Transverse colon (tissue), 4 donors: ENCODE results near the gene AMER3.

ENCODE experiments used
- CTCF ChIP-seq, 5 experiments: fragments of 200-600 bp in 3 of 5; fragments of 450-650 bp in 2 of 5; sonication (generic) in 3 of 5; IDR thresholded peaks; 1 replicate in 2 of 5; 2 replicates in 3 of 5; pipeline ENCODE4 v1.5.1; 2016 to 2017; ENCODE audit warnings: antibody characterized with exemption in 5 of 5, inconsistent platforms in 3 of 5, mild to moderate bottlenecking in 2 of 5, moderate library complexity in 1 of 5
- EP300 ChIP-seq: sonication (generic); formaldehyde crosslinking; IDR thresholded peaks from one replicate; pipeline ENCODE4 v1.6.1; 2017; ENCODE audit warnings: antibody characterized with exemption, low read depth
- POLR2A ChIP-seq: fragments of 450-650 bp; IDR thresholded peaks from one replicate; pipeline ENCODE4 v1.6.1; 2016; ENCODE audit warnings: antibody characterized with exemption, mild to moderate bottlenecking, moderate library complexity
- POLR2AphosphoS5 ChIP-seq, 3 donors: sonication (generic); formaldehyde crosslinking; IDR thresholded peaks; one replicate each; pipeline ENCODE4 v1.6.1; 2016; ENCODE audit warnings: antibody characterized with exemption in 3 of 3

GRCh38 chr2:130795431-130795830, 40.1 kb downstream of the AMER3 start:
- TF ChIP-seq CTCF (IDR thresholded peaks at IDR 0.05) (no peak), POLR2AphosphoS5 (IDR thresholded peaks at IDR 0.05) (no peak), POLR2A (no peak), EP300 (no peak)
